ENCODE data around the gene FHL1. TPM values are rescaled to one million over a fixed set of nuclear protein-coding genes. Genes with fewer than 3 reads are reported as not detected.
A peak's percentile ranks its signal among the peaks of the same experiment; 100 is the strongest.

FHL1 gene
- total RNA-seq, 1 donor, result 18.8 TPM

DNA sequence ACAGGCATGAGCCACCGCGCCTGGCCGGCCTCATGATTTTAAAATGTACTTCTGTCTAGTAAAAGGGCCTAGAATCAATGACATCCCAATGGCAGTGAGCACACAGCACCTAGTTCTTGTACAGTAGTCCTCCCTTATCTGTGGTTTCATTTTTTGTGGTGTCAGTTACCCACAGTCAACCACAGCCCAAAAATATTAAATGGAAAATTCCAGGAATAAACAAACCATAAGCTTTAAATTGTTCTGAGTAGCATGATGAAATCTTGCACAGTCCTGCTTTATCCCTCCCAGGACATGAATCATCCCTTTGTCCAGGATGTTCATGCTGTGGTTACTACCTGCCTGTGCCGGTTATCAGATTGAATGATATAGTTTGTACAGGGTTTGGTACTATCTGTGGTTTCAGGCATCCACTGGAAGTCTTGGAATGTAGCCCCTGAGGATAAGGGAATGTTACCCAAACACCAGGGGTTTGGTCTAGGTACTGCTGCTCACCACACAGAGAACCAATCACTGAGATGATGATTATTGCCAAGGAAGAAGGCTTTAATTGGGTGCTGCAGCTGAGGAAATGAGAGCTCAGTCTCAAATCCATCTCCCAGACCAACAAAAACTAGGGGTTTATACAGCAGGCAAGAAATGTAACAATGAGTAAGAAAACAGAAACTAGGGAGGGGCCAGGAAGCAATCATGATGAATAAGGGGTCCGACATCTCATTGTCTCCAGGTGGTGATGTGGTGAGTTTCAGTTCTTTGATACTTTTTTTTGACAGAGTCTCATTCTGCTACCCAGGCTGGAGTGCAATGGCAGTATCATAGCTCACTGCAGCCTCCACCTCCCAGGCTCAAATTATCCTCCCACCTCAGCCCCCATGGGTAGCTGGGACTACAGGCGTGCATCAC, 16.2 kb upstream of the FHL1 start:
- Histone ChIP-seq H3K9me3 (ENCODE audit: low read depth, low read length) (no peaks in the 10 kb centered on the region), H3K4me3 (ENCODE audit: low read length) (no peak overlapping the region), H3K27me3 (ENCODE audit: insufficient read depth, low read length) (no peaks in the 10 kb centered on the region), H3K4me1 (ENCODE audit: insufficient read depth, low read length) (no peaks in the 10 kb centered on the region)

GRCh38 chrX:136138939-136139338, 8.4 kb upstream of the FHL1 start:
- Histone ChIP-seq H3K9me3 (ENCODE audit: low read depth, low read length) (no peaks in the 10 kb centered on the region), H3K4me1 (ENCODE audit: insufficient read depth, low read length) (peaks cover 2% of the 10 kb centered on the region), H3K4me3 (ENCODE audit: low read length) (no peak overlapping the region), H3K27me3 (ENCODE audit: insufficient read depth, low read length) (no peaks in the 10 kb centered on the region)

GRCh38 chrX:136141569-136141968, 5.8 kb upstream of the FHL1 start:
- Histone ChIP-seq H3K9me3 (ENCODE audit: low read depth, low read length) (no peaks in the 10 kb centered on the region), H3K4me1 (ENCODE audit: insufficient read depth, low read length) (peaks cover 8% of the 10 kb centered on the region), H3K4me3 (ENCODE audit: low read length) (no peak overlapping the region), H3K27me3 (ENCODE audit: insufficient read depth, low read length) (peaks cover 2% of the 10 kb centered on the region)

- Histone ChIP-seq H3K4me3 (ENCODE audit: low read length) (no peak overlapping the region), H3K27me3 (ENCODE audit: insufficient read depth, low read length) (peaks cover 3% of the 10 kb centered on the region), H3K9me3 (ENCODE audit: low read depth, low read length) (no peaks in the 10 kb centered on the region), H3K4me1 (ENCODE audit: insufficient read depth, low read length) (peaks cover 11% of the 10 kb centered on the region)
These were observed 4.7 kb upstream of the FHL1 start for GRCh38 chrX:136142592-136142991.

DNA sequence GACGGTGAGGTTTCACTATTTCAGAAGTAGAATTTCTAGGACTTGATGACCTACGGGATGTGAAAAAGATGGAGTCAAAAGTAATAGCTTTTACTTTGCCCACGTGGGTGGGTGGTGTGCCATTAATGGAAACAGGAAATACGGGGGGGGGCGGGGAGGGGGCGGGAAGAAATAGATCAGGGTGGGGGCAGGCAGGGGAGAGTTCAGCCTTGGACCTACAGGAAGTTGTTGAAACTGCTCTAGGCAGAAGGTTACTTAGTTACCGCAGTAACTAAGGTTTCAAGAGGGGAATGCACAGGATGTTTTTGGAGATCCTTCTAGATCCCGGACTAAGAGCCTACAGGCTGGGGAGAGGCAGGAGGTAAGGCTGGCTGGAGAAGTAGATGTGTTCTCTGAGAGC, 3.6 kb upstream of the FHL1 start:
- peaks cover 3% of the 10 kb centered on the region for H3K27me3 ChIP-seq (ENCODE audit: insufficient read depth, low read length)
- peaks cover 11% of the 10 kb centered on the region for H3K4me1 ChIP-seq (ENCODE audit: insufficient read depth, low read length)
- no peaks in the 10 kb centered on the region for H3K9me3 ChIP-seq (ENCODE audit: low read depth, low read length)
- H3K4me3 ChIP-seq (ENCODE audit: low read length), result no peak overlapping the region

DNA sequence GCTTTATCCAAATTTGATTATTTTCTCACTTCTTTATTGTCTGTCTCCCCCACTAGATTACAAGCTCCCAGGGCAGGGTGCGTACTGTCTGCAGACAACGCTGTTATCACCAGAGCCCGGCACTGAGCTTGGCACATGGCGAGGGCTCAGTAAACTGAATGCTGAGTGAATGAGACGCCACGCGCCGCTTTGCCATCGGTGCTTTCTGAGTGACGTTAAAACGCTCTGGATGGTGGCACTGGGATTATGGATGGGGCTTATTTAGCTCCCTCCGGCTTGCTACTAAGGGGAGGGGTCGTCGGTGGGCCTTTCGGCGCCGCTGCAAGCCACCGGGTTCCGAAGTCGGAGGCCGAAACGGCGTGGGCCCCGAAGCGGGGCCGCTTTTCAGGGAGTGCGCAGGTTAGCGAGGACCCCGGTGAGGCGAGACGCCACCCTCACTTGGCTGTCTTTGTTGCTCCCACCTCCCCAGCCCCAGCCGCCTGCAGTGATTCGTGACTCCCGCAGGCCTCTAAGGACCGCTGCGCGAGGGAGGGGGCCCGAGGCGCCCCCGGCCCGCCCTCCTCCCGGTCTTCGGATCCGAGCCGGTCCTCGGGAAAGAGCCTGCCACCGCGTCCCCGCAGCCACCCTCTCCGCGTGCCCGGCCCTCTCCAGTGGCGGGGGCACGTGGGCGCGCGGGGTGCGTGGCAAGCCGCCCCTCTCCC, 569 bp upstream of the FHL1 start:
- H3K9me3 ChIP-seq (ENCODE audit: low read depth, low read length), result no peaks in the 10 kb centered on the region
- peaks cover 3% of the 10 kb centered on the region for H3K27me3 ChIP-seq (ENCODE audit: insufficient read depth, low read length)
- H3K4me3 ChIP-seq (ENCODE audit: low read length), result peak overlapping the region; percentile 33
- H3K4me1 ChIP-seq (ENCODE audit: insufficient read depth, low read length), result peaks cover 11% of the 10 kb centered on the region

DNA sequence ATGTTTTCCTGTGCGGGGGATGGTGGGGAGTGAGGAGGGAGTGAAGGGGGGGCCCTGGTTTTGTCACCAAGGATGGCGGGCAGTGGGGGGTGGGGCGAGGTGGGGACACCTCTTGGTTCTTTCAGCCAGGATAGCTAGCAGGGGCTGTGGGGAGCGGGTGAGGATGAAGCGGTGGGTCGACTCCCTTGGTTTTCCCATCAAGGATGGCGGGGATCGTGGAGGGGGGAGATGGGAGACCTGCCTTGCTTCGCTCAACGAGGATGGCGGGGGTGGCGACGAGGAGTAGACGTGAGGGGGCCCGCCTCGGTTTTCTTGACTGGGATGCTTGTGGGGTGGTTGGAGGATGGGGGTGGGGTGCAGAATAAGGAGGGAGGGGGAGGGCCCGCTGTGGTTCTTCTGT, 643 bp downstream of the FHL1 start:
- Histone ChIP-seq H3K9me3 (ENCODE audit: low read depth, low read length) (no peaks in the 10 kb centered on the region), H3K4me3 (ENCODE audit: low read length) (no peak overlapping the region), H3K4me1 (ENCODE audit: insufficient read depth, low read length) (peaks cover 11% of the 10 kb centered on the region), H3K27me3 (ENCODE audit: insufficient read depth, low read length) (peaks cover 3% of the 10 kb centered on the region)

DNA sequence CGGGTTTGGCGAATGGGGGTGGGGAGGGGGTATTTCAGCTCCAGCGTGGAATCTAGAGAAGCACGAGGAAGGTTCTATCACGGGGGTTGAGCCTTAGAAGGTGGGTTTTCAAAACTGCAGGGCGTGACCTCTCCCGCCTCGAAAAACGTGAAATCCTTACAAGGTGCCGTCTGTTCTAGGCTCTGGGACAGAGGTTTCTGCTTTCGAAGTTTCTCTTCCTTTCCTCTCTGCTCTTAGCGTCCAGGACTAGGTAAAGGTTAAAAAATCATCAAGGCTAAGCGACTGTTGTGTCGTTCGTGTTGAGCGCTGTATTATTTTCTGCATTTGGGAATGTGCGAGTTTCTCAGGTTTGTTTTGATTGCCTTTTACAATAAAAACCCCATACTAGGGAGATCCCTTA, 1.1 kb downstream of the FHL1 start:
- H3K4me1 ChIP-seq (ENCODE audit: insufficient read depth, low read length), result peaks cover 11% of the 10 kb centered on the region
- H3K27me3 ChIP-seq (ENCODE audit: insufficient read depth, low read length), result peaks cover 3% of the 10 kb centered on the region
- H3K4me3 ChIP-seq (ENCODE audit: low read length), result no peak overlapping the region
- no peaks in the 10 kb centered on the region for H3K9me3 ChIP-seq (ENCODE audit: low read depth, low read length)

DNA sequence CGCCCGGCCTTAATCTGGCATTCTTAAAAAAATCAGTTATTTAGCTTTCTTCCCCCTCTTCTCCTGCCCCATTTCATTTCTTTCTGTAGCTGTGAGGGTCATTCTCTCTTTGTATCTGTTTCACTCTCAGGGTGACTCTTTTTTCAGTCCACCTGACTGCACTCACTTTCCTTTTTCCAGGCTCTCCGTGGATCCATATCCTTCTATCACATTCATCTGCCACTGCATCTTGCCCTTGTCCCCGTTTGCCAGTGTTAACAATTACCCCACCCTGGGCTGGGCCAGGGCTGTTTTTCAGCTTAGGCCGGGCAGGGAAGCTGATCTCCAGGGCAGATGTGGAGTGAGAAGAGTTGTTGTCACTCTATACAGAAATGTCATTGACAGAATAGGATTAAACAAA, 7.7 kb downstream of the FHL1 start:
- H3K9me3 ChIP-seq (ENCODE audit: low read depth, low read length), result no peaks in the 10 kb centered on the region
- no peak overlapping the region for H3K4me3 ChIP-seq (ENCODE audit: low read length)

GRCh38 chrX:136156560-136157117, 9.3 kb downstream of the FHL1 start:
- Histone ChIP-seq H3K4me3 (ENCODE audit: low read length) (no peak overlapping the region), H3K27me3 (ENCODE audit: insufficient read depth, low read length) (no peaks in the 10 kb centered on the region), H3K4me1 (ENCODE audit: insufficient read depth, low read length) (peaks cover 3% of the 10 kb centered on the region), H3K9me3 (ENCODE audit: low read depth, low read length) (no peaks in the 10 kb centered on the region)

More for the DNA sequence above, 7.7 kb downstream of the FHL1 start:
- Histone ChIP-seq H3K4me1 (ENCODE audit: insufficient read depth, low read length) (peaks cover 3% of the 10 kb centered on the region), H3K27me3 (ENCODE audit: insufficient read depth, low read length) (no peaks in the 10 kb centered on the region)

- peaks cover 3% of the 10 kb centered on the region for H3K4me1 ChIP-seq (ENCODE audit: insufficient read depth, low read length)
- H3K4me3 ChIP-seq (ENCODE audit: low read length), result no peak overlapping the region
These were observed 9.9 kb downstream of the FHL1 start for GRCh38 chrX:136157187-136157586.

DNA sequence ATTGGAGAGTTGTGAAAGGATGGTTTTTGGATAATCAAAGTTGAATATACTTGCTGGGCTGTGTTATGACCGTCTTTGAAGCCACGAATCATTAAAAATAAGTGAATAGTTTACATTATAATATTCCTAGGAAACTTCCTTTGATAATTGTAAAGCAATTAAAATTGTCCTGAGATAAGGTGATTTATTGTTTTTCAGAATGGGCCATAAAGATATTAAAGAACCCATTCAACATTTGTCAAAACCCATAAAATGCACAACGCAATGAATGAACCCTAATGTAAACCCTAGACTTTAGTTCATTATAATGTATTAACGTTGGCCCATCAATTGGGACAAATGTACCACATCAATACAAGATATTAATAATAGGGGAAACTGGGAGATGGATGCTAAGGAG, 11.4 kb downstream of the FHL1 start:
- no peaks in the 10 kb centered on the region for H3K9me3 ChIP-seq (ENCODE audit: low read depth, low read length)
- H3K27me3 ChIP-seq (ENCODE audit: insufficient read depth, low read length), result no peaks in the 10 kb centered on the region

More at GRCh38 chrX:136157187-136157586, 9.9 kb downstream of the FHL1 start:
- Histone ChIP-seq H3K9me3 (ENCODE audit: low read depth, low read length) (no peaks in the 10 kb centered on the region), H3K27me3 (ENCODE audit: insufficient read depth, low read length) (no peaks in the 10 kb centered on the region)

GRCh38 chrX:136159611-136160025, 12.3 kb downstream of the FHL1 start:
- peaks cover 3% of the 10 kb centered on the region for H3K4me1 ChIP-seq (ENCODE audit: insufficient read depth, low read length)
- H3K4me3 ChIP-seq (ENCODE audit: low read length), result no peak overlapping the region
- no peaks in the 10 kb centered on the region for H3K27me3 ChIP-seq (ENCODE audit: insufficient read depth, low read length)
- H3K9me3 ChIP-seq (ENCODE audit: low read depth, low read length), result no peaks in the 10 kb centered on the region

More for the DNA sequence above, 11.4 kb downstream of the FHL1 start:
- Histone ChIP-seq H3K4me1 (ENCODE audit: insufficient read depth, low read length) (peaks cover 3% of the 10 kb centered on the region), H3K4me3 (ENCODE audit: low read length) (no peak overlapping the region)

- H3K27me3 ChIP-seq (ENCODE audit: insufficient read depth, low read length), result no peaks in the 10 kb centered on the region
- H3K4me1 ChIP-seq (ENCODE audit: insufficient read depth, low read length), result peaks cover 3% of the 10 kb centered on the region
- H3K9me3 ChIP-seq (ENCODE audit: low read depth, low read length), result no peaks in the 10 kb centered on the region
- no peak overlapping the region for H3K4me3 ChIP-seq (ENCODE audit: low read length)
These were observed 15.7 kb downstream of the FHL1 start for GRCh38 chrX:136162827-136163570.

DNA sequence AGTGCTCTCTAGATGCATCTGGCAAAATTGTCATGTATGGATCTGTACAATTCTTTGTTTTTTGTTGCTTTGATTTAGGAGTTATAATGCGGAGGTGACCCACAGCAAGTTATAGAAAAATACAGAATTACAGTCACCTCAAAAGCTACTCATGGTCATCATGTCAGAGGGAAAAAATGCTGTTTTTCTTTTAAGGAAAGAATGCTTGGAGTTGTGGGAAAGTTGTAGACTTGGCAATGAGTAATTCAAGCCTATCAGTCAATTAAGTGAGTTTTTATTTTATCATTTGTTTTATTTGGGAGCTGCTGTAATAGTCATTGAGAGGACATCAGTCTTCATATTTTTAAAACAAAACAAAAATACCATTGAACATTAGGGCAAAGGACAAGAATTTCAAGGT, 16.4 kb downstream of the FHL1 start:
- Histone ChIP-seq H3K27me3 (ENCODE audit: insufficient read depth, low read length) (no peaks in the 10 kb centered on the region), H3K9me3 (ENCODE audit: low read depth, low read length) (no peaks in the 10 kb centered on the region), H3K4me3 (ENCODE audit: low read length) (no peak overlapping the region), H3K4me1 (ENCODE audit: insufficient read depth, low read length) (peaks cover 3% of the 10 kb centered on the region)

Measured in mononuclear cell (primary cell).